GM18519 (cell line): Measurements from ENCODE around the gene KRTAP4-5.
"Not testable (repeated sequence)": the region's sequence is repeated elsewhere in the genome, so short reads cannot be mapped to it uniquely, and the experiment has no call there.

Experiments used
- ATAC-seq: cut with Tn5 transposase; IDR thresholded peaks from one replicate; pipeline ENCODE4 v1.9.1; 2021; ENCODE audit warnings: mild to moderate bottlenecking, moderate library complexity; ENCODE audit not compliant: unreplicated experiment, low FRiP score

Gene KRTAP4-5

DNA sequence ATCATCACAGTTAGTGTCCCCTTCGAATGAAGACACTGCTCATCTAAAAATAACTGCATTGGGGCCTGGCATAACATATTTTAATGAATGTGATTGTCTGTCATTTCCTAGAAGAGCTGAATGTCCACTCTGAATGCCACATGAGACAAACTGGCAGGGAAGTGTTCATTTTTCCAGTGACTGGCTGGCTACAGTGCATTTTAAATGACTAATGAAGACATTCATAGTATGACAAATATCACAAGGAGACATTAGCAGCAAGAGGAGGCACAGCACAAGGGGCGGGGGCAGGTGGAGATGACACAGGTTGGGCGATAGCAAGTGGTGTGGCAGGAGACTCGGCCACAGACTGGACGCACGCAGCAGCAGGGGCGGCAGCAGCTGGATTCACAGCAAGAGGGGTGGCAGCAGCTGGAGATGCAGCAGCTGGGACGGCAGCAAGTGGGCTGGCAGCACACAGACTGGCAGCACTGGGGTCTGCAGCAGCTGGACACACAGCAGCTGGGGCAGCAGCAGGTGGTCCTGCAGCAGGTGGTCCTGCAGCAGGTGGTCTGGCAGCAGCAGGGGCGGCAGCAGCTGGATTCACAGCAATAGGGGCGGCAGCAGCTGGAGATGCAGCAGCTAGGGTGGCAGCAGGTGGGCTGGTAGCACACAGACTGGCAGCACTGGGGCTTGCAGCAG is 514 bp downstream of the KRTAP4-5 start:
- not testable (repeated sequence) for ATAC-seq

DNA sequence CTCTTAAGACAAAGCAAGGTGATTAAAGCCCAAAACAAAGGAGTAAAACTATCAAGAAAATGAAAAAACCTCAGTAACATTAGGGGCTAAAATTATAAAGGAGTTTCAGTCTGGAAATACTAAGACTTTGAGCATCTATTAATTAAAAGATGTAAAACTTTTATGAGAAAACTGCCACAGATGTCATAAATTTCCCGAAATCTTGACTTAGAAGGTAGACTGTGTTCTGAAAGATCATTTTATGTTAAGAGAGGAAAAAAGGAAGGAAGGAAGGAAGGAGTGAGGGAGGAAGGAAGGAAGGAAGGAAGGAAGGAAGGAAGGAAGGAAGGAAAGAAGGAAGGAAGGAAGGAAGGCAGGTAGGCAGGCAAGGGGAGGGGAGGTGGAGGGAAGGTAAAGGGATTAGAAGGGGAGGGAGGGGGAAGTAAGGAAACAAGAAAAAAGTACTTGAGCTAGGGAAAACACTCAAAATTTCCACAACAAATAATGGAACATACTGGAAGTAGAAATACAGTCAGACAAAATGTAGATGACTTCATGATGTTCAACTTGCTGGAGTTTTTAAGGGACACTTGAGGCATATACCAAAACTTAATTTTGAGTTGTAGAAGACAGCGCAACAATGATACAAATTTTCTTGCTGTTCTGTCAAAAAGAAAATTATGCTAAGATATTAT is 2.0 kb downstream of the KRTAP4-5 start:
- ATAC-seq: no peak

DNA sequence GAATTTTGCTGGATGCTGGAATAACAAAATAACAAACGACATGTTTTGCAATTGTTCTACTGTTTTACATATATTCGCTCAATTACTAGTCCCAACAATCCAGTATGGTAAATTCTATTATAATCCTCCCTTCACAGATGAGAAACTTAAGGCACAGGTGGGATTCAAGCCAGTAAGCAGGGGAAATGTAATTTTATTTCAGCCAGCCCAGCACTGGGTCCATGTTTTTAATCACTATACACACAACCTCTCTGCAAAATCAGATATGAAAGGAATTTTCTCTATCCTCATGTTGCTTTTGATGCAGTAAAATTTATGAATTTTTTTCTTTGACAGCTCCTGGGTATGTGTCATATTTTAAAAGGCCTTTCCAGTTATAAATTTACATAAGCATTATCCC is 4.4 kb downstream of the KRTAP4-5 start:
- no peak for ATAC-seq

DNA sequence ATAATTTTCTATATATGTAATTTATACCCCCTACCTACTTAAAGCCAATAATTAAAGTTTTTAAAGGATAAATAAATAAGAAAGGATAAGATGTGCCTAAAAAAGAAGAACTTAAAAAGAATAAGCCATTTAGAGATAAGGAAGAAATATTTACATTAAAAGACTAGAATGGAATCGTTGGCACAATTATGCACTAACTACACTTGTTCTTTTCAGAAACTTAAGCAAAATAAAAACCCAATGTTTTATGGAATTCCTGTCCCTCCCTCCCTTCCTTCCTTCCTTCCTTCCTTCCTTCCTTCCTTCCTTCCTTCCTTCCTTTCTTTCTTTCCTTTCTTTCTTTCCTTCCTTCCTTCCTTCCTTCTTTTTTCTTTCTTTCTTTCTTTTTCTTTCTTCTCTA is 4.8 kb downstream of the KRTAP4-5 start:
- no peak for ATAC-seq

DNA sequence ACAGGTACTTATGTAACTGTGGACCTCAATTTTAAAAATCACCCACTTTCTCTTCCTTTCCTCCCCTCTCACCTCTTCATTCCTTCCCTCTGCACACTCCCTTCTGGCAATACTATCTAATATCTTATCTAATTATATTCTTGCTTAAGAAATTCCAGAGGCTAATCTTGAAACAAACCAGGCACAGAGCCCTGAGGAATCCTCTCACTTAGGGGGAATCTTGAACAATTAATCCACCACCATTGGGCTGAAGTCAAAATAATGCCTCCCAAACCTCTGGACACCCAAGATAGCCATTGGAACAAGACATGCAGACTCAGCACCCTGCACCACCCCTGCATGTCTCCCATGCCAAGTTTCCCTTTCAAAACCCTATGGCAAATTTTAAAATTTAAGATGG is 8.3 kb downstream of the KRTAP4-5 start:
- ATAC-seq: no peak

DNA sequence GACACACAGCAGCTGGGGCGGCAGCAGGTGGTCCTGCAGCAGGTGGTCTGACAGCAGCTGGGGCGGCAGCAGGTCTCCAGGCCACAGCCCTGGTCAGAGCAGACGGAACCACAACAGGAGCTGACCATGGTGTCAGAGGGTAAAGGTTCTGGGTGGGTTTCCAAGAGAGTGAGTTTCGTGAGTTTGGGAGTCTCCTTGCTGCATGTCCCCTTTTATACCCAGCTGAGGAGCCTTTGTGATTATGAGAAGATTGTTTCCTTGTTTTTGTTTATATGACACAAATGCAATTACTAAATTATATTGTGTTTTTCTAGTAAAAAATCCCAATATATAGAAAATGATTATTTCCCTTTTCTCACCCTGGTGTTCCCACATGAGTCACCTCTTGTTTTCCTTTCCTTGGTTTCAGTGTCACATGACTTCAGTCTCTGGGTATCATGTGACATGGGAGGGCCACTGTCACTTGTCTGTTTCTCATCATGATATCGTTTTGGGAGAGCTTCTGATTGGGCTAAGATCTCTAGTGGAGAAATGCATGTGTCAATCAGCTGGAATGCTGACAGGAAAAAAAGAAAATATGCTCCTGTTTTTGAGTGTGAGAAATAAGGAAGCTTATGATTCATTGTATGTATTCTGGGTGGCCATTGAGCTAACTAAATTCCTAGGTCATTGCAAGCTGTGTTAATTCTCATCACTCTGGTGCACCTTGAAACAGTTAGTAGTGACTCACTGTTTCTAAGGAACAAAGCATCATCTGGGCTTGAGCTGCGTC is 9.1 kb downstream of the KRTAP4-5 start, which contains the start of gene KRTAP4-6:
KRTAP4-6 (minus strand) TSS at position 185 of the 772 bp plus-strand sequence; CDS start at position 128, 57 bp downstream.
- no peak for ATAC-seq

DNA sequence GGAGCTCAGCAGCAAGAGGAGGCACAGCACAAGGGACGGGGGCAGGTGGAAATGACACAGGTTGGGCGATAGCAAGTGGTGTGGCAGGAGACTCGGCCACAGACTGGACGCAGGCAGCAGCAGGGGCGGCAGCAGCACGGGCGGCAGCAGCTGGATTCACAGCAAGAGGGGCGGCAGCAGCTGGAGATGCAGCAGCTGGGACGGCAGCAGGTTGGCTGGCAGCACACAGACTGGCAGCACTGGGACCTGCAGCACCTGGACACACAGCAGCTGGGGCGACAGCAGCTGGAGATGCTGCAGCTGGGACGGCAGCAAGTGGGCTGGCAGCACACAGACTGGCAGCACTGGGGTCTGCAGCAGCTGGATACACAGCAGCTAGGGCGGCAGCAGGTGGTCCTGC is 9.8 kb downstream of the KRTAP4-5 start:
- ATAC-seq: not testable (repeated sequence)

DNA sequence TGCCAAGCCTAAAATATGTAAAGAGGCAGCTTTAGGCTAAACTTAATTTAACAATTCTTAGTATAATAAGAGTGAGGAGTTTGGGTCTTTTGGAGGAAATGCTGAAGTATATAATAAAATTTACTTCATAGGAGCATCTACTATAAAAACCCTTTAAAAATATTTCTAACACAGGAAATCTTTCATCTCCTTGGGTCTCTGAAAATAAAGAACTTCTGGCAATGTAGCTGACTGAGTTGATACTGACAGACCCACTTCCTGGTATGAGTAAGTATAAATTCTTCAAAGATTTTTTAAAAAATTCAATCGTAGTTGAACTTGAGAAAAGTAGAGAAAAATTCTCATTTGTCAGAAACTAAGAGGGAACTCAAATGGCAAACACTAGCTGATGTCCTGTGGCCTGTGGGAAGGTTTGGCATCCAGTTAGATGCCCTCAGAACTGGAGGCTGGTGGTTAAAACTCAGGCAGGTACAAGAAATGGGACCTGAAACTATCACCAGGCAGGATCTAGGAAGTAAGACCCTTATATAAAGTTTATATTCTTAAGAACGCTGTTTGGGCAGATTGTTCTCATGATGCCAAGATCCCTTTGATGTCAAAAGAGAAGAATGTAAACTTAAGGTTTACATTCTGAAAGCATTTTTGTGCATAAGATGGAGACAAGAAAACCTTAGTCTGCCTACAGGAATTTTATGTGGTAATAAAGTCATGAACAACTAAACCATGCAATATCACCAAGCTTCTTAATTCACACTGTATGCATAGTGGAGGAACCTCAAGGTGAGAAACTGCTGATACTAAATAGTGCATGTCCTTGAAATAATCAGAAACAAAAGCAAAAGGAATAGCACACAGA is 15.5 kb downstream of the KRTAP4-5 start:
- ATAC-seq: no peak

DNA sequence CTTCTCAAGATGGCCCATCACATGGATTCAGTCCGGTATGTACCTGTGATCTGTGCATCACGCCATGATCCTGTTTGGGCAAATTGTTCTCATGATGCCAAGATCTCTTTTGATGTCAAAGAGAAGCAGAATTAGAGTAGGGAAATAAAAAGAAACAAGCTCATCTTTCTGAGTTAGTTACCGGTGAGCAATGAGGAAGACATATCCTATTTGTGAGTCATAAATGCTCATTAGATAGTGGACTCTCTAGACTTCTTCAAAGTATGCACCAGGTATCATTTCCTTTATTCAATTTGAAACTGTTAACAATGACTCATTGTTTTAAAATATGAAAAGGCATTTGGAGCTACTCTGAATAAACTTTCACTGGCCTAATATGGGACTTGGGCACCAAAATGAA is 17.6 kb downstream of the KRTAP4-5 start:
- ATAC-seq: no peak

DNA sequence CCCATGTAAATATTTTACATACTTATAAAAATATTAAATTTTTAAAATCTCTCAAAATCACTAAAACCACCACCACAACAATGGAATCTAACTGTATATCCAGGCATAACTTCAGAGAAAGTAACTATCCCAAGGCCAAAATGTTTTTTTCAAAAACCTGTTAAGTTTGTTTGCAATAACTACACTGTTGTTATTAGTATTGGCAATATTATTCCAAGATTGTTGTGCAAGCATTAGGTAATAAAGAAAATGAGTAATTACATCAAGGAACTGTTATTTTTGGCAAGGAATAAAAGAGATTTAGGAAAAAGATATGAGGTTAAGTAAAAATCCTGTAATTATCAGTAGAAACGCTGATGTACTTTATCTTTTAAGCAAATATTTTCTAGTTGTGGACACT is 22.3 kb downstream of the KRTAP4-5 start:
- ATAC-seq: no peak

DNA sequence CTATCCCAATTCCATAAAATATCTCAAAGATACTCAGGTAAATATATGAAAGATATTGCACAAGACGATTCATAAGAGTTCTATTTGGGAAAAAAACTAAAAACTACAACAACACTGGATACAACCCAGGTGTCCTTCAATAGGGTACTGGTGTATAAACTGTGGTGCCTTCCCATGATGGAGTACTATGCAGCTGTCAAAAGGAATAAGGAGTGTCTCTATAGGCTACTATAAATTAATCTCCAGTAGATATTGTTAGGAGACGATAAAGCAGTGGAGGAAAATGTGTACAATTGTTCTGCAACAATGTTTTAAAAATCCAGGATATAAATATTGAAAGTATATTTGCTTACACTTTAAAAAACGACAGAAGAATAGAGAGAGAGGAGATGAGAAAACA is 23.2 kb downstream of the KRTAP4-5 start:
- no peak for ATAC-seq

DNA sequence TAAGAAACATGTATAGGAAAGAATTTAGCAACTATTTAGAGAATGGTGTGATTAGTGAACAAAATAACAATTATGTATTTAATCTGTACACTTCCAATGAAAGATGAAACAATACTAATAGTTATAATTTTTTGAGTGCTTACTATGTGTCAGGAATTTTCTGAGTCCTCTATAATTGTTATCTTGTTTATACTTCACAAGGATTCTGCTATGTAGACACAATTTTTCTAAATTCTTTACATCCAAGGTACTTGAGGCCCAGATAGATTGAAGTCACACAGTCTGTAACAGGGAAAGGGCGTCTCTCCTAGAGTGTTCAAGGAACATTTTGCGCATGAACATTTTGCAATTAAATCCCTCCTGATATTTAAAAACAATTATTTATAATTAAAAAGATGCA is 24.6 kb downstream of the KRTAP4-5 start:
- no peak for ATAC-seq

DNA sequence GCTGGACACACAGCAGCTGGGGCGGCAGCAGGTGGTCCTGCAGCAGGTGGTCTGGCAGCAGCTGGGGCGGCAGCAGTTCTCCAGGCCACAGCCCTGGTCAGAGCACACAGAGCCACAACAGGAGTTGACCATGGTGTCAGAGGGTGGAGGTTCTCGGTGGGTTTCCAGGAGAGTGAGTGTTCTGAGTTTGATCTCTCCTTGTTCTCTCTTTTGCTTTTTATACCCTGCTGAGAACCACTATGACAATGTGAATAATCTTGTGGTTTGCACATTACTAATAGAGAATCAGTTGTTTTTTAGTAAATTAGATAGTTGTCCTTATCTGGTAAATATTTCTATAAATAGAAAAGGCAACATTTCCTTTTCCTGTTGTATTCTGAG is 25.6 kb downstream of the KRTAP4-5 start, which contains the start of gene KRTAP4-12:
KRTAP4-12 (minus strand) TSS at position 192 of the 381 bp plus-strand sequence; CDS start at position 132, 60 bp downstream.
- ATAC-seq: not testable (repeated sequence)

DNA sequence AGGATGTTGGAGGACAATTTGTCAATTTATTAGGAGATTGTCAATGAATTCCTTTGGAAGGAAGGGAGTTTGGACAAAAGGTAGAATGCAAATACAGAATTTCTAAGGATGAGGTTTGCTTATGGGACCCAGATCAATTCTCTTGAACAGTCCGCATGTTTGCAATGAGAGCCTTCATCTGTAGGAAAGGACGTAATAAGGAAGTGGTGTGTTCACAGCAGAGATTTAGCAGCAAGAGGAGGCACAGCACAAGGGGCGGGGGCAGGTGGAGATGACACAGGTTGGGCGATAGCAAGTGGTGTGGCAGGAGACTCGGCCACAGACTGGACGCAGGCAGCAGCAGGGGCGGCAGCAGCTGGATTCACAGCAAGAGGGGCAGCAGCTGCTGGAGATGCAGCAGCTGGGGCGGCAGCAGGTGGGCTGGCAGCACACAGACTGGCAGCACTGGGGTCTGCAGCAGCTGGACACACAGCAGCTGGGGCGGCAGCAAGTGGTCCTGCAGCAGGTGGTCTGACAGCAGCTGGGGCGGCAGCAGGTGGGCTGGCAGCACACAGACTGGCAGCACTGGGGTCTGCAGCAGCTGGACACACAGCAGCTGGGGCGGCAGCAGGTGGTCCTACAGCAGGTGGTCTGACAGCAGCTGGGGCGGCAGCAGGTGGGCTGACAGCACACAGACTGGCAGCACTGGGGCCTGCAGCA is 26.2 kb downstream of the KRTAP4-5 start:
- ATAC-seq: not testable (repeated sequence)

DNA sequence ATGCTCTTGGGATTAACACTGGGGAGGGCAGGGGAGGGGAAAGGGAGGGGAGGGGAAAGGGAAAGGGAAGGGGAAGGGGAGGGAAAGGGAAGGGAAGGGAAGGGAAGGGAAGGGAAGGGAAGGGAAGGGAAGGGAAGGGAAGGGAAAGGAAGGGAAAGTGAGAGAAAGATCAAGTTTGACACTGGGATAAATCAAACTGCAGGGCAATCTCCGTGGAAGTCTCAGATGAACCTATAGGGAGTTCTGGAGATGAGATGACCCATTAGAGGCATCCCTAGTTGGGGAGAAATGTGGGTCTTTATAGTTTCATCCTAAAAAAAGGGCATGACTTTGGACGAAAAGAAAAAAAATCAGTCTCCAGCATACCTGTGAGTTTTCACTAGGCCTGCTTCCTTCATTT is 27.9 kb downstream of the KRTAP4-5 start:
- no peak for ATAC-seq

DNA sequence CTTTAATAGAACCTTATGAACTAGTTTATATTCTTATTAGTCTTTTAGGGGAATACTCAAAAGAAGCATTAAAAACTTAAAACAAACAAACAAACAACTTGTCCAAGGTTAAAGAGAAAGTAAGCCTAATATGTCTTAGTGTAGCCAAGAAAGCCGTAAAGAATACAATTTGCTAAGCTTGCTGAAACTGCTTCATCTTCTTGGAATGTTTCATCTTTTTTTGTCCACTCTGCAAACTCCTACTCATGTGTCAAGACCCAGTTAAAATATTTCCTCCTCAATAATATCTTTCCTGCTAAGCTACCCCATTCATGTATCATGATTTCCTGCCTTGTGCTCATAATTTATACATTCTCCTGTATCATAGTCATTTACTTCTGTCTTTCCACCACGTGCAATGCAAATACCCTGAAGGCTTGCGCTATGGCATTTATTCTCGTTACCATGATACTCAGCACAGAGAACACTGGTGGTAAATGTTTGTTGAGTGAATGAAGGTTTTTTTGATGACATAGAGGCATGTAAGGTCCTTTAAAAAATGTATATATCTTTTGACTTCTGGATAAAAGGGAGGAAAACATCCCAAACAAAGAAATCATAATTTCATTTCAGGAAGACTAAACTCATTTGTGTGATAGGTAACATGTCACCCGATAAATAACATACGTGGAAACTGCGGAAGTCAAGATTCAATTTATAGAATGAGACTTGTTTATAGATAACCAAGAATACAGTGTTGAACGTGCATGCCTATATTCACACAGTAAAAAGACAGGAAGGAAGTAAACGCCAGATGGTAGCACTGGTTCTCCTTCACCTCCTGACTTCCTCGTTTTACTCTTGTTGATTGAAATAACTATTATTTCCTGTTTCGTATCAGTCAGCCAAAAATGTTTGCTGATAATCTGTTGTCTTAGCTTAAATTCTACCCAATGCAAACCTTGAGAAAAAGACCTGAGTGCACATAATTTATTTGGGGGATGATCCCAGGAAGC is 29.6 kb downstream of the KRTAP4-5 start:
- ATAC-seq: not testable (repeated sequence)

DNA sequence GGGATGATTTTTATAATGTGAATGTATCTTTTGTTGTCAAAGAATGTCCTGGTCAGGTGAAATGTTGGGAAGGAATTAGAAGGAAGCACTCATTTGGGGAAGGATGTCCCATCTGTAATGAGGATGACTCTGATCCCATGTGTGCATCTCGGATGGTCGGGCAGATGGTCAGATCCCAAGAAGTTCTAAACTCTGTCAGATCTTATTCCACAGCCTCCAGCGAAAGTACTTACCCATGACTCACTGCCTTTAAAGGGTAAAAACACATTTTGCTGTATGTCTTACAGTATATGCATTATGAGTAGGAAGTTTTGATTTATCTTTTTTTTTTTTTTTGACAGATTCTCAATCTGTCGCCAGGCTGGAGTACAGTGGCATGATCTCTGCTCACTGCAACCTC is 30.9 kb downstream of the KRTAP4-5 start:
- no peak for ATAC-seq

DNA sequence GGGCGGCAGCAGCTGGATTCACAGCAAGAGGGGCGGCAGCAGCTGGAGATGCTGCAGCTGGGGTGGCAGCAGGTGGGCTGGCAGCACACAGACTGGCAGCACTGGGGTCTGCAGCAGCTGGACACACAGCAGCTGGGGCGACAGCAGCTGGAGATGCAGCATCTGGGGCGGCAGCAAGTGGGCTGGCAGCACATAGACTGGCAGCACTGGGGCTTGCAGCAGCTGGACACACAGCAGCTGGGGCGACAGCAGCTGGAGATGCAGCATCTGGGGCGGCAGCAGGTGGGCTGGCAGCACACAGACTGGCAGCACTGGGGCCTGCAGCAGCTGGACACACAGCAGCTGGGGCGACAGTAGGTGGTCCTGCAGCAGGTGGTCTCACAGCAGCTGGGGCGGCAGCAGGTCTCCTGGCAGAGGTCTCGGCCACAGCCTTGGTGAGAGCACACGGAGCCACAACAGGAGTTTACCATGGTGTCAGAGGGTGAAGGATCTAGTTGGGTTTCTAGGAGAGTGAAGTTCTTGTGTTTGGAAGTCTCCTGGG is 31.7 kb downstream of the KRTAP4-5 start, which contains the start of gene KRTAP4-11:
KRTAP4-11 (minus strand) TSS at position 528 of the 541 bp plus-strand sequence; CDS start at position 470, 58 bp downstream.
- not testable (repeated sequence) for ATAC-seq
